Spinal cord (tissue), 10 donors: ENCODE results near the gene SHROOM3. TPM values are rescaled to one million over a fixed set of nuclear protein-coding genes. Genes with fewer than 3 reads are reported as not detected.
A peak's percentile ranks its signal among the peaks of the same experiment; 100 is the strongest.

ENCODE experiments used
- DNase-seq, 6 donors: peaks; one replicate each; pipeline versions ENCODE4 v3.0.0 to v3.0.0-alpha.2; 2013 to 2015; ENCODE audit warnings: low spot score in 6 of 6, low read depth in 4 of 6
- H3K27ac ChIP-seq: one replicate; pipeline ENCODE4 v1.5.1; 2013; ENCODE audit warnings: low read depth, low read length, control low read depth
- H3K27me3 ChIP-seq: one replicate; pipeline ENCODE4 v1.6.1; 2013; ENCODE audit warnings: low read length; ENCODE audit not compliant: control insufficient read depth, insufficient read depth
- H3K36me3 ChIP-seq: one replicate; pipeline ENCODE4 v1.6.1; 2013; ENCODE audit warnings: low read length; ENCODE audit not compliant: control insufficient read depth, insufficient read depth
- H3K4me1 ChIP-seq: one replicate; pipeline ENCODE4 v1.6.1; 2013; ENCODE audit warnings: low read length; ENCODE audit not compliant: control insufficient read depth, insufficient read depth
- H3K4me3 ChIP-seq: one replicate; pipeline ENCODE4 v1.5.1; 2013; ENCODE audit warnings: low read depth, low read length, control low read depth
- H3K9me3 ChIP-seq: one replicate; pipeline ENCODE4 v1.6.1; 2013; ENCODE audit warnings: low read length; ENCODE audit not compliant: control insufficient read depth, insufficient read depth
- WGBS: methylation state at CpG from one replicate; pipeline ENCODE4 v1.1.5; 2013; ENCODE audit warnings: missing lambda C conversion rate; ENCODE audit not compliant: insufficient coverage; 5-methylcytosine and 5-hydroxymethylcytosine counted together
- polyA plus RNA-seq, 2 donors: library from polyadenylated mRNA; unstranded; fragments of 120-200 nt; gene quantifications; one replicate each; pipeline ENCODE4 v1.2.1, GENCODE V29; 2013; ENCODE audit not compliant: insufficient read length in 2 of 2
- total RNA-seq, 2 donors: library from RNA; depleted of rRNA in 1 of 2; stranded (reverse); fragments of 120-200 nt in 1 of 2; fragments of >200 nt in 1 of 2; gene quantifications; one replicate each; pipeline versions ENCODE4 v1.2.3 to v1.2.4, GENCODE V29; 2013 to 2014
- donor health status: healthy.

Gene SHROOM3
- total and polyA plus RNA-seq, 4 donors = 11.6 to 23.3 (median 19.3) TPM

GRCh38 chr4:76756416-76756815, 321.4 kb downstream of the SHROOM3 start:
- no peak overlapping the region for H3K27ac ChIP-seq
- DNase-seq = no peak
- H3K9me3 ChIP-seq = no peaks in the 10 kb centered on the region
- H3K27me3 ChIP-seq = no peaks in the 10 kb centered on the region
- no peak overlapping the region for H3K4me3 ChIP-seq
- peaks cover 13% of the 10 kb centered on the region for H3K36me3 ChIP-seq
- H3K4me1 ChIP-seq = peaks cover 20% of the 10 kb centered on the region
- WGBS = 80% methylated on average over 1 of the region's 2 CpGs

DNA sequence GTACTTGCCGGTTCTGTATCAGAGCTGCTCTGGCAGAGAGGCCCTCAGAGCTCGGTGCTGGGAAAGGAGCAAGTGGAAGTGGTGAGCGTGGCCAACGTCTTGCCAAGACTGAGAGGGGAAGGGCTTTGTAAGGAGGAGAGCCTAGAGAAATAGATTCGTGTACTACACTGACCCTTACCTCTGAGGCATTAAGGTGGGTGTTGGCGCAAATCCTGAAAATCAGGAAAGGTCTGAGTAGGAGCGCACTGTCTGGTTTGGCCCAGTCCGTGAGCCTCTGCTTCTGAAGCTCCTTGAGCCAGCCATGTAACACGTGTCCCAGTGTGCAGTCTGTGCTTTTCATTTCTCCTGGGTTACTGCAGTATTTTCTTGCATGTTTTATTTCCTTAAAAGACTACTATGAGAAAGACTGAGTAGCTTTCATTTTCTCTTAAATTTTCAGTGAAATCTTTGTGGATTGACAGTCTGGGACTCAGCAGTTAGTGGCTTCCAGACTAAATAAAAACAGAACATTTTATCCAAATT, 322.4 kb downstream of the SHROOM3 start:
- H3K27ac ChIP-seq = peak overlapping the region; percentile 34
- 80% methylated on average over 8 of the region's 9 CpGs for WGBS
- H3K36me3 ChIP-seq = peaks cover 13% of the 10 kb centered on the region
- no peaks in the 10 kb centered on the region for H3K27me3 ChIP-seq
- H3K9me3 ChIP-seq = no peaks in the 10 kb centered on the region
- no peak overlapping the region for H3K4me3 ChIP-seq
- H3K4me1 ChIP-seq = peaks cover 20% of the 10 kb centered on the region
- no peak for DNase-seq

- DNase-seq = peak in 5 of 6 donors; percentile 35 to 85 (median 39)
- H3K27ac ChIP-seq = no peak overlapping the region
- no peaks in the 10 kb centered on the region for H3K27me3 ChIP-seq
Measured at GRCh38 chr4:76758290-76758882, 323.4 kb downstream of the SHROOM3 start.

DNA sequence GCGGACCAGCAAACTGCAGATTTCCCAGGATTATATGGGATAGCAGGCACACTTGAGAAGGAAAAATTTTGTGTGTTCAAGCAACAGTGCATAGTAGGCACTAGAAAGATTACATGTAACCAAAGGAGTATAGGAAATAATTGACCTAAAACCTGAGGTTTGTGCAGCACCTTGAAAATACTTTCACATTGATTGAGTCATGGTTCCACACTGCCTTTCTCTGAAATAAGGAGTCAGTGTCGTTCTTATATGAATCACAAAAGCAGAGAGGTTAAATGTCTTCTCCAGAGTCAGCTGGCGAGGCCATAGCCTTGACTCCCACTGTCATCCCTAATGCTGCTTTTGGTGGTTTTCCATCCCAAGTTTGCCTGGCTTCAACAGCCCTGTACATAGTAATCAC, 324.0 kb downstream of the SHROOM3 start:
- Histone ChIP-seq H3K27ac (no peak overlapping the region), H3K4me1 (peaks cover 16% of the 10 kb centered on the region), H3K27me3 (no peaks in the 10 kb centered on the region), H3K4me3 (no peak overlapping the region), H3K36me3 (peaks cover 13% of the 10 kb centered on the region), H3K9me3 (no peaks in the 10 kb centered on the region)
- 77% methylated on average over 2 of the region's 3 CpGs for WGBS
- no peak for DNase-seq

More at GRCh38 chr4:76758290-76758882, 323.4 kb downstream of the SHROOM3 start:
- Histone ChIP-seq H3K9me3 (no peaks in the 10 kb centered on the region), H3K4me3 (no peak overlapping the region), H3K4me1 (peaks cover 16% of the 10 kb centered on the region), H3K36me3 (peaks cover 13% of the 10 kb centered on the region)
- WGBS = no CpG with 5 or more reads among the region's 4 CpGs

- WGBS = 80% methylated on average over 1 of the region's 3 CpGs
- no peaks in the 10 kb centered on the region for H3K9me3 ChIP-seq
- H3K27ac ChIP-seq = no peak overlapping the region
- H3K4me3 ChIP-seq = no peak overlapping the region
- peak in 1 of 6 donors; percentile 60 for DNase-seq
- H3K4me1 ChIP-seq = peaks cover 5% of the 10 kb centered on the region
- peaks cover 2% of the 10 kb centered on the region for H3K36me3 ChIP-seq
- no peaks in the 10 kb centered on the region for H3K27me3 ChIP-seq
Measured at GRCh38 chr4:76760193-76760592, 325.2 kb downstream of the SHROOM3 start.

DNA sequence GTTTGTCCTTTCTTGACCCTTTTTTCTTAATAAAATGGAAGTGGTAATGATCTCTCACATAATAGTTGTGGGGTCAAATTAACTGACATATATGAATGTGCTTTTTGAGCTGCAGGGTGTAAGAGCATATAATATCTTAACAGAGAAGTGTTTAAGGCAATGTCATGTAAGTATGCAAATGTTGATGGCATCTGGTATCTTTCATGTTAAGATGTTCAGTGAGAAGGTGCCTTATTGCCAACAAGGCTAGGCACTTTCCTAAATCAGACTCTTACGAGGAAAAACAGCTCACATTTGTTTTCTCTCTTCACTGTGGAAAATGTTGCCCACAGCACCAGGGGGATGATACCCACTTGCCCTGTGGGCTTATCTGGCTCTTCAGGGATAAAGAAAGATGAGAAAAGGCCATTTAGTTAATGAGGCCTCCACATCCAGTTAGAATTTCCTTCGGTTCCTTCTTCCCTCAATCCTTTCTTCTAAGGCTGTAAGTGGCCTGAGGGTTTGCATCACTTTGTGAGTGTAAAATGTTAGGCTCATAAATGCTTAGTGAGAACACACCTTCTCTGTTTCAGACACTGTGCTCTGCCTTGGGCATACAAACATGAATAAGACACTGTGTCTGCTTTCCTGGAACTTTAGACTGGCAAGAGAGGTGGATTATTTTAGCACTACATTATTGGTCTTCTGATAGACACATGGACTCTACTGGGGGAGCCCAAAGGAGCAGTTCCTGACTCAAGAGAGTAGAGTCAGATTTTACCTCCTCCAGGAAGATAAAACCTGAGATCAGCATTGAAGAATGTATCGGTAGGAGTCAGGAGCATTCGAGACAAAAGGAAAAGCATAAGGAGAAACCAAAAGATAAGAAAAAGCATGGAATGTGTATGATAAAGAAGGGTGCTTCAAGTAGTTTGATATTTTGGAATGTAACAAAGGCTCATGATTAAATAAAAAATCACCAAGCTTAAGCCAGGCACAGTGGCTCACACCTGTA, 327.4 kb downstream of the SHROOM3 start:
- H3K27me3 ChIP-seq = no peaks in the 10 kb centered on the region
- DNase-seq = no peak
- WGBS = 82% methylated on average over 3 of the region's 4 CpGs
- peaks cover 1% of the 10 kb centered on the region for H3K4me1 ChIP-seq
- no peaks in the 10 kb centered on the region for H3K36me3 ChIP-seq
- H3K27ac ChIP-seq = no peak overlapping the region
- no peaks in the 10 kb centered on the region for H3K9me3 ChIP-seq
- no peak overlapping the region for H3K4me3 ChIP-seq

- no peaks in the 10 kb centered on the region for H3K36me3 ChIP-seq
- no peak for DNase-seq
- 83% methylated on average over 1 of the region's 1 CpG for WGBS
- H3K4me3 ChIP-seq = no peak overlapping the region
- H3K4me1 ChIP-seq = no peaks in the 10 kb centered on the region
- no peaks in the 10 kb centered on the region for H3K9me3 ChIP-seq
- no peaks in the 10 kb centered on the region for H3K27me3 ChIP-seq
- peak overlapping the region; percentile 16 for H3K27ac ChIP-seq
Measured at GRCh38 chr4:76764251-76764650, 329.2 kb downstream of the SHROOM3 start.

GRCh38 chr4:76765473-76766183, 330.6 kb downstream of the SHROOM3 start:
- Histone ChIP-seq H3K4me3 (no peak overlapping the region), H3K36me3 (peaks cover 3% of the 10 kb centered on the region), H3K27ac (no peak overlapping the region), H3K9me3 (no peaks in the 10 kb centered on the region), H3K4me1 (no peaks in the 10 kb centered on the region), H3K27me3 (no peaks in the 10 kb centered on the region)
- no peak for DNase-seq
- WGBS = no CpG with 5 or more reads among the region's 14 CpGs

- no peak overlapping the region for H3K27ac ChIP-seq
- no peaks in the 10 kb centered on the region for H3K4me1 ChIP-seq
- WGBS = 71% methylated on average over 1 of the region's 2 CpGs
- no peak overlapping the region for H3K4me3 ChIP-seq
- peaks cover 18% of the 10 kb centered on the region for H3K36me3 ChIP-seq
- no peaks in the 10 kb centered on the region for H3K9me3 ChIP-seq
- no peaks in the 10 kb centered on the region for H3K27me3 ChIP-seq
- no peak for DNase-seq
Measured at GRCh38 chr4:76767983-76768382, 333.0 kb downstream of the SHROOM3 start.
